Activated CD4-positive, alpha-beta T cell treated with anti-CD3 and anti-CD28 coated beads, Interleukin-2, Interleukin-4, amounts not matched to agents 100 ng/mL and 50 ng/mL, durations not matched to agents 16 hours and 8 hours (primary cell): ENCODE measurements around the gene BAG5.

Experiments used
- DNase-seq: peaks from one replicate; pipeline ENCODE4 v3.0.0-alpha.2; 2020; ENCODE audit warnings: low spot score

Gene BAG5

DNA sequence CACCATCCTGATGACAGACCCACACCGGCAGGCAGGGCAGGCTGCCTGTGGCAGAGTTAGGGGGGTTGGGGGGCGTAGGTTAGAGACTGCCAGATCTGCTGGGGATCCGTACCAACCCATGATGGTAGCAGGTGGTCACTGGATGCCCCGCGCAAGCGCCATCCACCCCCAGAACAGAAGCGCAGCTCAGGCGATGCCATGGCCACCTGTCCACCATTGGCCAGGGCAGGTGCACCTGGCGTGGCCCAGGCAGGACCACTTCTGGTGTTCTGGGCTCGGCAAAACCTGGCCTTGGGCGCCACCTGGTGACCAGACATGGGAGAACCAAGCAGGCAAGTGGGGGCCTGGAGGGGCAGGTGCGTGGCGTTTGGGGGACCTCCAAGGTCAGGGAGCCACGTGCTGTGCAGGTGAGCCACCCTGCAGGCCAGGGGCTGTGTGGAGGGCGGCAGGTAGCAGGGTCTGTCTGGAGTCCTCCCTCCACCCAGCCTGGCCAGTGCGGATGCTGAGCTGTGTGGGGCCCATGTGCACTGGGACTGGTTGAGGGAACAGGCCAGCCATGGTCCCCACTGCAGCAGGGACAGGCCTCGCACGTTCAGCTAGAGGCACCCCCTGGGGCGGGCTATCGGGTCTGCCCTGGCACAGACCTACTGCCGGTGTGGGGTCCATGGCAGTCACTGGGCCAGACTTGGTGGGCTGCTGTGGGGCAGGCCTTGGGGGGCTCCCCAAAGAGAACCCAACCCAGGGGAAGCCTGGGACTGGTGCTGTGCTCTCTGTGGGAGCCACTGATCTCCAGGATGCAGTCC lies 15.6 kb downstream of the BAG5 start:
- DNase-seq: peak; percentile 62

DNA sequence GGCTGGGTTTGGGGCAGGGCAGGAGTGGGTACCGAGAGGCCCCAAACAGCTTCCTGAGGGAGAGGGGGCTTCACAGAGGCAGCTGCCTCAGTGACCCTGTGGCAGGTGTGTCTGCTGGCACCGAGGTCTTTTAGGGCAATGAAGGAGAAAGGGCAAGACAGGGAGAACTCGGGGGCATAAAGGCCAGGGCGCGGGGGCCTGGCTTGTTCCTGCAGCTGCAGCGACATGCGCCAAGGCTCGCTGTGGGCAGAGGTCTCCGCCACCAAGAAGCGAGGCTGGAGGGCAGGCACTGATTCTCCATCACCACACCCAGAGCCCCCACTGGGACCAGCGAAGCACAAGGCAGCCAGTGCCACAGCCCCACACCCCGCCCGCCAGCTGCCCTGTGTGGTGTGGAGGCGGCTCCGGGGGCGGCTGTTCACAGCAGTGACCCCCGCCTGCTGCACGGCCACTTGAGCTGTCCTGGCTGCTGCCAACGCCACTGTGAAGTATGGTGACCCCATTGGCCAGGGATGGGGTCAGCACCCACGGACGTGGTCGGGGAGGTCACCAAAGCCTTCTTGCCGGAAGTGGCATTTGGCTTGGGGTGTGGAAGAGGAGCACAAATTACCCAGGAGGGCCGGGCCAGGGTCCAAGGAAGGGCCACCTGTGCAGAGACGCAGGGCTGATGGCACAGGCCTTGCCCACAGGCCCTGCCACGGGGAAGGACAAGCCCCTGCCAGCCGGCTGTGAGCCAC lies 16.4 kb downstream of the BAG5 start:
- no peak for DNase-seq

DNA sequence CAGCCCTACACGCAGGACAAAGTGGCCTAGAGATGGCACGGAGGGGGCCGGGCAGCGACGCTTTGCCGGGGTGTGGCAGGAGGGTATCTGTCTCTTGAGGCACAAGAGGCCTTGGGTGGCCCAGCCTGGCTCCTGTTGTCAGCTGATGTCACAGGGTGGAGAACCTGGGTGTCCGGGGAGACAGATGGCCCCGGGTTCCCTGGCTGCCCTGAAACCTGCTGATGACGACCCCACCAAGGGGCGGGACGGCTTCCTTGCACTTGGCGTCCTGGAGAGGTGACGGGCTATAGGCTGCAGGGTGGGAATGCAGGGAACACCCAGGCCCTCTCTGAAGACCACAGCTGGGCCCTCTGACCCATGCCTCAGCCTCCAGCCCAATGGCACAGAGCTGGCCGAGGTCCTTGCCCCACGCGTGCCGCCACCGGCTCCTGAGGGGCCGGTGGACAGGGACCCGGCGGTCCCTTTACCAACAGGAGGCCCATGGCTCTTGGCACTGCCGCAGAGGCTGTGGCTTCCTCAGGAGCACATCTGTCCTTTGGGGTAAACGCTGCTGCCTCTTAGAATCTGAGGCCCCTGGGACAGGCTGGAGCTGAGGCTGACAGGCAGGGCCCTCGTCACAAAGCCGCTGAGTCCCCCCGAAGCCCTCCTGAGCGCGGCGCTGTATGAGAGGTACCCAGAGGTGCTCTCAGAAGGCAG lies 17.1 kb downstream of the BAG5 start:
- DNase-seq: no peak

DNA sequence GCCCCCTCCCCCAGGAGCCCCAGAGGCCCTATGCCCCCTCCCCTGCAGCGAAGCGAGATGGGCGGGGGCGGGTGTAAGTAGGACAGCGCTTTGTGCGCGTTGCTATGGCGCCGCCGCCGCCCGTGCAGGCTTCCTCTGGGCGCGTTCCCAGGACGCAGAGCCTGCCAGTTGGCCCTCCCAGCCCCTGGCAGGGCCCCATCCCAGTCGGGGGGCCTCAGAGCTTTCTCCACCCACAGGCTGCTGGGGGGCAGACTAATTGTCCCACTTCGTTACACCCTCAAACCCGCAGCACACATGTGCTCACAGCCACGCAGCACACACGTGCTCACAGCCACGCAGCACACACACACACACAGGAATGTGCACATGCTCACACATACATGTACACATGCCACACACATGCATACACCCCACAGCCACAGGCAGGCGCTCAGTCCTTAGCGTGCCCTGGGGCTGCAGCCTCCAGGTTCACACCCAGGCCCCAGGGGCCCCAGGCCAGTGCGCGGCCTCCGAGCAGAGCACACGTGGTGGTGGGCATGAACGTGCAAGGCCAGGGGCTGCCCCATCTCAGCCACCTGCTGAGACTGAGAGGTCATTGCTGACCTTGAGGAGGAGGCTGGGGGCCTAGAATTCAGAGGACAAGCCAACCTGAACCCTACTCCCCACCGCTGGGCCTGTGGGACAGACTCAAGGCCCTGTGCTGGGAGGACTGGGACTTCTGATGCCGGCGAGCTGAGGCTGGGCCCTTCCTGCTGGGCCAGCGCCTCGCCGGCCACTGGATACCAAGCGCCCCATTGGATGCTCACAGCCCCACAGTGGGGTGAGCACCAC lies 17.9 kb downstream of the BAG5 start:
- no peak for DNase-seq

DNA sequence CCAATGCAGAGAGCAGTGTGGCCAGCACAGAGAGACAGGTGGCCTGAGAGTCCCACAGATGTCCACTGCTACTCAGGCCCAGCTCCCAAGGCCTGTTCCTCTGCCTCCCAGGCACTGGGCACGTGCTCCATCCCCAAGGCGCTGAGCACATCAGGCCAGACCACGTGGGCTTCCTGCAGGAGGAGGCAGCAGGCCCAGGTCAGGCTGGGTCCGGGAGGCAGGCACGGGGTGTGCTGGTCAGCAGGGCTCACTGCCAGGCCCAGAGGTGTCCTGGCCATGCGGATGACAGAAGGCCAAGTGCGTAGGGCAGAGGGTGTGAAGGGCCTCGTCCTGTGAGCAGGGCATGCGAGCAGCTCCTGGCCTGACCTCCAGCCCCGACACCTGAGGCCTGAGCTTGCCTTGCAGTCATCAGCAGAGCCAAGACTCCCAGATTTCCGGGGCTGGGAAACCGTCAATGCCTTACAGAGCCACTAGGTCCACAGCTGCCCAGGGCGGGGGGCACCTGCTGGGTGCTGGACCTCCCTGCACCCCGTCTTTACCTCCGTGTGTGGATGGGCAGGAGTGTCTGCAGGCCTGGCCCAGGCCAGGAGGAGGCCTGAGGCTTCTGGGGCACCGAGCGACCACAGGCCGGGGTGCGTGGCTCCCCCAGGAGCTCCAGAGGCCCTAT lies 18.6 kb downstream of the BAG5 start:
- DNase-seq: no peak

DNA sequence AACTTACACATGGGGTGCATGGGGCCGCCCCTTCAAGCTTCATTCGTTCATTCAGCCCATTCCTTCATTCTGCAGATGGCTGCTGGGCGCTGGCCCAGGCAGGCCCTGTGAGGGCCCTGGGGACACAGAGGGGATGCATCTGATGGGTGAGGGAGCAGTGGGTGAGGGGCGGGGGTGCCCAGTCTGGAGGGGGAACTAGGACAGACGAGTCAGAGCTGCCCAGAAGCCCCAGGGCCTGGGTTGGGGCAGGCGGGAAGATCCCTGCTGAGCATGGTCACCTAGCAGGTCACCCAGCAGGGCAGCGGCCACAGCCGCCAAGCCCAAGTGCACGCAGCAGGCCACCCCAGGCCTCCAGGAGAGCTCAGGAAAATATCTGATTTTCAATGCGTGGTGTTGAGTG lies 19.3 kb downstream of the BAG5 start:
- no peak for DNase-seq

- no peak for DNase-seq
Measured at GRCh38 chr14:103542605-103543088, 19.8 kb downstream of the BAG5 start.

DNA sequence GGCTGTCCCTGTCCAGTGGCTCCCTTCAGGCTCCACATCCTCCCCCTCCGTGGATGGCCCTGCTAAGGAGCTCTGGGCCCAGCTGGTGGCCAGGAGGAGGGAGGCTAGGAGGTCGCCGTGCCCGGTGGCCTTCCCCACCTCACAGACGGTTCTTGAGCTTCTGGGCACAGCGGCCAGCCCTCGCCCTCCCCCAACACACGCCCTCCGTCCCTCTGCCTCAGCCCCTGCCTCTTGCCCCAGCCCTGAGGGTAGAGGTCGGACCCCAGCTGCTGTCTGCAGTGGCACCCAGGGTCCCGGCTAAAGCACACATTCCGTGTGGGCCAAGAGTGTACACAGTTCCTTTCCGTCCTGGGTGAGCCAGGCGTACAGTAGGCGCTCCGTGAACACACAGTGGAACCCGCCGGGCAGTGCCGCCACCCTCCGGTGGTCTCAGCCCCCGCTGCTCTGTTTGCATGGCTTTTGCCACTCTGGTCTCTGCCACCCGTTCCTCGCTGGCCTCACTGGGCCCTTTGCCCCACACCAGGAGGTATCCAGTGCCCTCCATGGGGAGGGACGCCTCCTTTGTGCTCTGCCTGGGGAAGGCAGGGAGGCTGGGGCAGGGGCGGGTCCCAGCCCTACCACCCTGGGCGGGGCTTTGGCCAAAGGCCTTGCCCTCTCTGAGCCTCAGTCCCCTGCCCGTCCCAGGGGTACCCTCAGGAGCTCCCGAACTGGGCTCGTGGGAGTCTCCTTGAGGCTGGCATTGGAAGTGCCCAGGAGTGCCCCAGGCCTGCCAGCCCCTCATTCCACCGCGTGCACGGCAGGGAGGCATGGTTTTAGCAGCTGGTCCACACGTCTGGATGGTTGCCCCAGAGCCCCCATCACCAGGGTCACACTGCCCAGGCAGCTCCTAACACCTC lies 20.5 kb downstream of the BAG5 start:
- no peak for DNase-seq

- DNase-seq: no peak
Measured at GRCh38 chr14:103540821-103541708, 21.4 kb downstream of the BAG5 start.

DNA sequence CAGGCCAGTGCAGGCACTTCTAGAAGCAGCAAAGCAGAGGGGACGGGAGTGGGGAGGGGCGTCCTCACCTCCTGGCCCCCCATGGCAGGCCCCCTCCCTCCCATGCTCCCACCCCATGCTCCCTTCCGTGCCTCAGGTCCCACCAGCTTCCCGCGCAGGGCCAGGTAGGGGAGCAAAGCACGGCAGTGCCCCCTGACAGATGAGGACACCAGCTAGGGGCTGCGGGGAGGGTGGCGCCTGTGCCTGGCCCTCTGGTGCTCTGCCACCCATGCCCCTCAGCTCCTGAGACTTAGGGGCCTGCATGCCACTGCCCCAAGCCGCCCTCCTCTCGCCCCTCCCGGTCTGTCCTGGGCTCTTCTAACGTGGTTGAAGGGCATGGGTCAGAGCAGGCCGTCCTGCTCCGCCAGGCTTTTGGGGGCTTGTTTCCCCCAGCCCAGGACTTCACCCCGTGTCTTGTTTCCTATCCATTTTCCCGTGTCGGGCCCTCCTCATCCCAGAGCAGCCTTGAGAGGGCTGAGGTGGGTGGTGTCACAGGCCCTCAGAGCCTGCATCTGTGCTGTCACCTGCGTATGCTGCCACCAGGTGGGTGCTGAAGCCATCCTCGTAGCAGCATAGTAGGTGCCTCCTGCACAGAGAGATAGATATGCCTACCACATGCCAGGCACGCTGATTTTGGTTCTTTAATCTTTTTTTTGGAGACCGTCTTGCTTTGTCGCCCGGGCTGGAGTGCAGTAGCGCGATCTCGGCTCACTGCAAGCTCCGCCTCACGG lies 23.2 kb downstream of the BAG5 start:
- no peak for DNase-seq

DNA sequence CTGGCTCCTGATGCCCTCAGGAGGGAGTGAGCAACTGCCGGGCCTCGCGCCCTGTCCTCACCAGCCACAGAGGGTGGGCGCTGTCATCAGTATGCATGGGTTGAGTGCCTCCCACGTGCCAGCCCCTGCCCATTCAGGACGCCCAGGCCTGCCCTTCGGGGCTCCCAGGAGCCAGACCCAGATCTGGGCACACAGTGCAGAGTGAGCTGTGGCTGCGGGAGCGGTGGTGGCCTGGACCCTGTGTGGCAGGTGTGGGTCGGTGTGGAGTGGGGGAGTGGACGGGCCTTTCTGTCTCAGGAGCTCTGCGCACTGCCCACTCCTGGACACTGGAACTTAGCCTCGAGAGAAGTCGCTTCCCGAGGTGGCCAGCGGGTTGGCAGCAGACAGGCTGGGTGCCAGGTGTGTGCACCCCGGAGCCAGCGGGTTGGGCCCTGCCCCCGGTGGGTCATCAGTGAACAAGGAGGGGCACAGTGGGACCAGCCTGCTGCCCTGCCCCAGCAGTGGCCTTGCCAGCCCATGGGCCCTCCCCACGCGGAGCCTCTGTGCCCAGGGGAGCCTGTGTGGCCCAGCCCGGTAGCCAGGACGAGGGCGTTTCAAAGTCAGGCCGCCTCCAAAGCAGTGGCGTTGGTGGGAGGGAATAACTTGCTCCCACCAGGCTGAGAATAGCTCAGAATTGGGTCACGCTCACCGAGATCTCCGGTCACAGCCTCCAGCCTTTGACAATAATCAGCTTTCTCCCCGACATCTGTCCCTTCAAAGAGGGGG lies 24.0 kb downstream of the BAG5 start:
- no peak for DNase-seq

DNA sequence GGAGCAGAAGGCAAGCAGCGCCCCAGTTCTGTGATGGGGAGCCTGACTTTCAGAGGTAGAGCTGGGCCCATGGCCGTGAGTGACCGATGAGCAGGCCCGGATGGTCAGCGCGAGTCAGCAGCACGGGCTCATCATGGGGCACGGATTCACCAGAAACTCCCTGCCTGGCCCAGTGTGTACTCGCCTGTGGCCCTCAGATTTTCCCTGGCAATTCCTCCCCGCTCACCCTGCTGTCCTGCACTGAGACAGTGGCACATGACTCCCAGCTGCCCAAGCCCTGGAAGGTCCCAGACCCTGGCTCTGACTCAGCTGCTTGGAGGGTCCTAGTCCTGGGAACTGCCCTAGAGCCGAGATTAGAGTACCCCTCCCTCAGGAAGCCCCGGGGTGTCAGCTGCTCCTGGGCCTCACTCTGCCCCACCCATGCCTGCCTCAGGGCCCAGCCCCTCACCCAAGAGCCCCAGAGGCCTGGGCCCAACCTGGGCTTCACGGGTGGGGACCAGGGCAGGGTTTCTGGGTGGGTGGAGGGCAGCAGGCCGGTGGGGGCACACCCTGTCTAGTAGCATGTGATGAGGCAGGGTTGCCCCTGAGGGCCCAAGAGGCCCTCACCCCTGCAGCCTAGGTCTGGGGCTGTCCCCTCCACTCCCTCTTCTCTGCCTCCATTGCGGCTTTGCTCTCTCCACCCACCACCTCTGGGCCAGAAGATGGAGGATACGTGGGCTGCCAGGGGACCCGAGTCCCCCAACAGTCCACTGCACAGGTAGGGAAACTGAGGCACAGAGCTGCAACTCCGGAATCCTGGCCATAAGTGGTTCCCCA lies 25.1 kb downstream of the BAG5 start:
- no peak for DNase-seq

DNA sequence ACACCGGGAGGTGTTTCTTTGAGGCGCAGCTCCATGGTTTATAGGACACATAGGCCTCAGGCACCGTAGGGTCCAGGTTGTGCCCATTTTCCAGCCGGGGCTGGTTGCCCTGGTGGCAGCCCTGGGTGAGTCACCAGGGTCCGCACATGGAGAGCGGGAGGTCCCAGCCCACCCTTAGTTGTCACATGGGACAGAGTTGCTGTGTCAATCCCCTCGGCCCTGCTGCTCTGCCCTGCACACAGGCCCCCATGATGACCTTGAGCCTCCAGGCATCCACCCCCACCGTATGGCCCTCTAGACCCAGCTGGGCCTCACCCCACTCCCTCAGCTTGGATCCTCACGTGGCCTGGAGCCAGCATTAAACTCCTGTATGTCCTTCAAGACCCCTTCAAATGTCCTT lies 25.8 kb downstream of the BAG5 start:
- no peak for DNase-seq

GRCh38 chr14:103535891-103536565 lies 26.4 kb downstream of the BAG5 start:
- DNase-seq: no peak

- DNase-seq: no peak
Measured at GRCh38 chr14:103535081-103535890, 27.2 kb downstream of the BAG5 start.
